HEK293 (cell line): ENCODE data around the gene ZNF22.

Experiments used
- GLIS2 ChIP-seq: fragments of 450-650 bp; formaldehyde crosslinking; IDR thresholded peaks from 2 replicates; pipeline ENCODE4 v1.5.1; 2016; ENCODE audit warnings: missing biosample characterization, missing genetic modification characterization
- ZBTB8A ChIP-seq: fragments of 450-650 bp; formaldehyde crosslinking; IDR thresholded peaks from 2 replicates; pipeline ENCODE4 v1.5.1; 2016; ENCODE audit warnings: missing biosample characterization, missing genetic modification characterization
- ZNF600 ChIP-seq: fragments of 450-650 bp; formaldehyde crosslinking; IDR thresholded peaks from 2 replicates; pipeline ENCODE4 v1.5.1; 2016; ENCODE audit warnings: missing biosample characterization, missing genetic modification characterization
- ZNF664 ChIP-seq: fragments of 450-650 bp; formaldehyde crosslinking; IDR thresholded peaks from 2 replicates; pipeline ENCODE4 v1.5.1; 2016; ENCODE audit warnings: missing biosample characterization, missing genetic modification characterization
- ZNF768 ChIP-seq: fragments of 450-650 bp; formaldehyde crosslinking; IDR thresholded peaks from 2 replicates; pipeline ENCODE4 v1.5.1; 2018; ENCODE audit warnings: missing biosample characterization, mild to moderate bottlenecking, missing genetic modification characterization

GRCh38 chr10:44958898-44959246 lies 41.9 kb upstream of the ZNF22 start:
- no peak for TF ChIP-seq ZNF664 (tag by site-specific recombination)
- TF ChIP-seq ZNF768 (tag by site-specific recombination): no peak
- TF ChIP-seq ZNF600 (tag by site-specific recombination): no peak
- no peak for TF ChIP-seq GLIS2 (tag by site-specific recombination)
- TF ChIP-seq ZBTB8A: no peak
